CD14-positive monocyte (primary cell): ENCODE measurements around the gene EZH2. TPM values are rescaled to one million over a fixed set of nuclear protein-coding genes. Genes with fewer than 3 reads are reported as not detected.

ENCODE experiments used
- DNase-seq, 3 donors: peaks; one replicate each; pipeline ENCODE4 v3.0.0-alpha.2; 2011 to 2022
- H2AFZ ChIP-seq: 2 replicates; pipeline ENCODE4 v1.6.0; 2012; ENCODE audit warnings: mild to moderate bottlenecking, low read depth, low read length, inconsistent platforms; ENCODE audit not compliant: insufficient read depth, poor library complexity, severe bottlenecking
- H3K27ac ChIP-seq, 2 donors: 1 replicate in 1 of 2; 2 replicates in 1 of 2; pipeline ENCODE4 v1.5.1; 2012 to 2013; ENCODE audit warnings: low read length in 2 of 2, control low read depth in 1 of 2, inconsistent platforms in 1 of 2, low read depth in 1 of 2, mild to moderate bottlenecking in 1 of 2
- H3K27me3 ChIP-seq, 2 donors: one replicate each; pipeline versions ENCODE4 v1.6.0 to v1.6.1; 2011 to 2013; ENCODE audit warnings: low read length in 2 of 2; ENCODE audit not compliant: control insufficient read depth in 2 of 2, insufficient read depth in 2 of 2
- H3K36me3 ChIP-seq, 2 donors: replicated peaks in 1 of 2; 1 replicate in 1 of 2; 2 replicates in 1 of 2; pipeline versions ENCODE4 v1.5.1 to v1.6.1; 2012 to 2013; ENCODE audit warnings: low read length in 2 of 2, control low read depth in 1 of 2, inconsistent platforms in 1 of 2, mild to moderate bottlenecking in 1 of 2; ENCODE audit not compliant: insufficient read depth in 2 of 2, control insufficient read depth in 1 of 2
- H3K4me1 ChIP-seq, 2 donors: 1 replicate in 1 of 2; 2 replicates in 1 of 2; pipeline versions ENCODE4 v1.5.1 to v1.6.1; 2012 to 2013; ENCODE audit warnings: low read length in 2 of 2, control low read depth in 1 of 2, inconsistent platforms in 1 of 2, mild to moderate bottlenecking in 1 of 2, moderate library complexity in 1 of 2; ENCODE audit not compliant: insufficient read depth in 2 of 2, control insufficient read depth in 1 of 2
- H3K4me2 ChIP-seq: replicated peaks from 2 replicates; pipeline ENCODE3; 2012; ENCODE audit warnings: low read length, moderate library complexity, mild to moderate bottlenecking; ENCODE audit not compliant: poor library complexity, severe bottlenecking; ENCODE audit errors: extremely low read depth
- H3K4me3 ChIP-seq, 3 experiments: fragments of 200-600 bp in 1 of 3; sonication (generic) in 1 of 3; replicated peaks in 1 of 3; 1 replicate in 2 of 3; 2 replicates in 1 of 3; pipeline ENCODE4 v1.5.1; 2011 to 2013; ENCODE audit warnings: low read length in 3 of 3, mild to moderate bottlenecking in 3 of 3, control low read depth in 2 of 3, low read depth in 2 of 3, inconsistent platforms in 1 of 3, moderate library complexity in 1 of 3
- H3K79me2 ChIP-seq: 2 replicates; pipeline ENCODE4 v1.6.0; 2012; ENCODE audit warnings: mild to moderate bottlenecking, control low read depth, inconsistent platforms, low read length, moderate library complexity; ENCODE audit not compliant: insufficient read depth
- H3K9ac ChIP-seq: 2 replicates; pipeline ENCODE4 v1.6.0; 2017; ENCODE audit warnings: low read length, mild to moderate bottlenecking; ENCODE audit not compliant: insufficient read depth, poor library complexity, severe bottlenecking
- H3K9me3 ChIP-seq, 2 donors: replicated peaks in 1 of 2; 1 replicate in 1 of 2; 2 replicates in 1 of 2; pipeline versions ENCODE4 v1.5.1 to v1.6.1; 2012 to 2013; ENCODE audit warnings: low read length in 2 of 2, control low read depth in 1 of 2; ENCODE audit not compliant: control insufficient read depth in 1 of 2, insufficient read depth in 1 of 2
- H4K20me1 ChIP-seq: 2 replicates; pipeline ENCODE4 v1.6.0; 2012; ENCODE audit warnings: mild to moderate bottlenecking, low read length, control low read depth, moderate library complexity; ENCODE audit not compliant: insufficient read depth
- H3K27ac Mint-ChIP-seq, 7 donors: one replicate each; pipeline ENCODE4 v1.8.0; 2020; ENCODE audit warnings: mild to moderate bottlenecking in 7 of 7, mixed read lengths in 7 of 7, moderate library complexity in 6 of 7, inconsistent platforms in 2 of 7
- H3K27me3 Mint-ChIP-seq, 3 donors: one replicate each; pipeline ENCODE4 v1.8.0; 2021 to 2022; ENCODE audit warnings: low read depth in 3 of 3, mild to moderate bottlenecking in 3 of 3, mixed read lengths in 3 of 3, moderate library complexity in 3 of 3, inconsistent platforms in 1 of 3
- H3K36me3 Mint-ChIP-seq, 2 donors: one replicate each; pipeline ENCODE4 v1.8.0; 2020; ENCODE audit warnings: mixed read lengths in 2 of 2, inconsistent platforms in 1 of 2, mild to moderate bottlenecking in 1 of 2
- H3K4me1 Mint-ChIP-seq: one replicate; pipeline ENCODE4 v1.8.0; 2020; ENCODE audit warnings: mild to moderate bottlenecking, mixed read lengths
- H3K4me3 Mint-ChIP-seq, 2 donors: one replicate each; pipeline ENCODE4 v1.8.0; 2020; ENCODE audit warnings: mild to moderate bottlenecking in 2 of 2, mixed read lengths in 2 of 2, moderate library complexity in 1 of 2
- H3K9me3 Mint-ChIP-seq, 7 donors: one replicate each; pipeline ENCODE4 v1.8.0; 2020 to 2022; ENCODE audit warnings: mixed read lengths in 7 of 7, mild to moderate bottlenecking in 6 of 7, moderate library complexity in 6 of 7, inconsistent platforms in 2 of 7
- CTCF ChIP-seq: fragments of 200-600 bp; IDR thresholded peaks from one replicate; pipeline ENCODE4 v1.8.0; 2022; ENCODE audit warnings: antibody characterized with exemption, mild to moderate bottlenecking
- WGBS: methylation state at CpG from one replicate; pipeline ENCODE4 v1.1.5; 2013; ENCODE audit warnings: missing lambda C conversion rate; ENCODE audit not compliant: insufficient coverage; 5-methylcytosine and 5-hydroxymethylcytosine counted together
- intact Hi-C, 2 donors: fragments of 100-400 bp; cut with micrococcal nuclease; formaldehyde crosslinking; loops; one replicate each; pipeline versions ENCODE4 v1.15.0 to v1.15.1; 2023
- polyA plus RNA-seq, 3 donors: library from polyadenylated mRNA; depleted of rRNA in 1 of 3; unstranded in 2 of 3; stranded (reverse) in 1 of 3; fragments of 300-500 nt in 2 of 3; fragments of >200 nt in 1 of 3; fragmentation: Illumina TruSeq in 2 of 3; gene quantifications; 1 replicate in 2 of 3; 2 replicates in 1 of 3; pipeline ENCODE4 v1.2.3, GENCODE V29; 2012 to 2021

Gene EZH2
- polyA plus RNA-seq, 3 donors: 1.3 to 6.1 (median 1.6) TPM

- DNase-seq: no peak
- Histone ChIP-seq H3K36me3 (no peaks in the 10 kb centered on the region), H3K27ac (no peak overlapping the region), H4K20me1 (no peaks in the 10 kb centered on the region), H3K4me2 (no peak overlapping the region), H2AFZ (no peak overlapping the region), H3K9ac (no peak overlapping the region), H3K27me3 (no peaks in the 10 kb centered on the region), H3K4me3 (no peak overlapping the region), H3K79me2 (peaks cover 99% of the 10 kb centered on the region), H3K4me1 (no peaks in the 10 kb centered on the region), H3K9me3 (no peaks in the 10 kb centered on the region)
- peaks cover 14% of the 10 kb centered on the region for H3K4me1 Mint-ChIP-seq
- 91% methylated on average over 1 of the region's 2 CpGs for WGBS
- no peaks in the 10 kb centered on the region for H3K27me3 Mint-ChIP-seq
- H3K36me3 Mint-ChIP-seq: no peaks in the 10 kb centered on the region
- intact Hi-C loops: loop anchor here in 1 of 2 donors (10.0 kb wide), 1 partner anchor 106 kb away; no protein-coding TSS in a partner anchor
- TF ChIP-seq CTCF: no peak
- H3K4me3 Mint-ChIP-seq: no peak overlapping the region
- no peak overlapping the region for H3K27ac Mint-ChIP-seq
- no peaks in the 10 kb centered on the region for H3K9me3 Mint-ChIP-seq
Observed at GRCh38 chr7:148858489-148858888, 25.6 kb downstream of the EZH2 start.

- Mint-ChIP-seq H3K4me3 (no peak overlapping the region), H3K4me1 (peaks cover 14% of the 10 kb centered on the region), H3K27ac (peak overlapping the region in 3 of 7 donors; percentile 25 to 42 (median 36)), H3K27me3 (no peaks in the 10 kb centered on the region), H3K36me3 (no peaks in the 10 kb centered on the region), H3K9me3 (no peaks in the 10 kb centered on the region)
- intact Hi-C loops: loop anchor here in 1 of 2 donors (10.0 kb wide), 1 partner anchor 108 kb away; no protein-coding TSS in a partner anchor
- no peak overlapping the region for H2AFZ ChIP-seq
- no CpG with 5 or more reads among the region's 5 CpGs for WGBS
- H3K27me3 ChIP-seq: no peaks in the 10 kb centered on the region
- TF ChIP-seq CTCF: no peak
- no peak overlapping the region for H3K27ac ChIP-seq
- H3K79me2 ChIP-seq: peaks cover 99% of the 10 kb centered on the region
- H3K4me3 ChIP-seq: no peak overlapping the region
- H3K4me1 ChIP-seq: no peaks in the 10 kb centered on the region
- no peaks in the 10 kb centered on the region for H4K20me1 ChIP-seq
- H3K36me3 ChIP-seq: no peaks in the 10 kb centered on the region
- DNase-seq: peak in 2 of 3 donors; percentile 19 to 90
- no peaks in the 10 kb centered on the region for H3K9me3 ChIP-seq
- H3K9ac ChIP-seq: no peak overlapping the region
- H3K4me2 ChIP-seq: no peak overlapping the region
Observed at GRCh38 chr7:148856891-148857290, 27.2 kb downstream of the EZH2 start.
